Lower leg skin (tissue), 3 donors: ENCODE data around the gene ITPKB.

ENCODE experiments used
- POLR2A ChIP-seq, 2 donors: fragments of 450-650 bp; IDR thresholded peaks; one replicate each; pipeline ENCODE4 v1.6.1; 2016 to 2017; ENCODE audit warnings: antibody characterized with exemption in 2 of 2, mild to moderate bottlenecking in 1 of 2, moderate library complexity in 1 of 2
- TF ChIP-seq, protein P1 (sequence below), 3 donors: fragments of 450-650 bp; IDR thresholded peaks; one replicate each; pipeline ENCODE4 v1.5.1; 2016; ENCODE audit warnings: antibody characterized with exemption in 3 of 3, mild to moderate bottlenecking in 3 of 3, moderate library complexity in 2 of 3

DNA sequence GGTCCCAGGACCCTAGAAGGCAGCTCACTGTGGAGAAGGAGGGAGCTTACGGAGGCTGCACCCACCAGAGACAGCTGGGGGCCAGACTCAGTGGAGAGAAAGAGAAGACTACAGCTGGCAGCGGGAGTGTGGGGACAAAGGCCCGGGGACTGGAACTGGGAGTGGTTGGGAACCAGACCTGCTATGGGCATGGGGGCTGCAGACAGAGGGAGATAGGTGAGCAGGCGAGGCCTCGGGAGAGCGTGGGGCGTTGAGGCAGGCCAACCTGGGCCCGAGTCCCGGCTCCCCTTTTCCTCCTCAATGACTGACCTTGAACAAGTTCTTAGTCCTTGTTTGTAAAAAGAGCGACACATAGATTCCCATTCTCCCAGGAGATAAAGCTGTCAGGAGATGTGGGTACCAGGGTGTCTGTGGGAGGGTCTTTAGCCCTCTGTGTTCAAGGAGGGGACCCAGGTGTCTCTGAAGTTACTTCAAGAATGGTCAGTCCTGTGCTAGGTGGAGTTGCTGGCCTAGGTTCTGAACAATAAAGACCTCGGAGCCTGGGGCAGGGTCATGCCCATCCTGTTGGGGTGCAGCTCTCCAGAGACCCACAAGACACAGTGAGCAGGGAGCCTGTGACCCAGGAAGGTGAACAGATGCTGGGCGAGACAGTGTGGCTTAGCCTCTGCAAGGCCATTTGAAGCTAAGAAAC is 87.9 kb downstream of the ITPKB start:
- TF ChIP-seq POLR2A (IDR thresholded peaks at IDR 0.05): no peak
- TF ChIP-seq, protein P1, sequence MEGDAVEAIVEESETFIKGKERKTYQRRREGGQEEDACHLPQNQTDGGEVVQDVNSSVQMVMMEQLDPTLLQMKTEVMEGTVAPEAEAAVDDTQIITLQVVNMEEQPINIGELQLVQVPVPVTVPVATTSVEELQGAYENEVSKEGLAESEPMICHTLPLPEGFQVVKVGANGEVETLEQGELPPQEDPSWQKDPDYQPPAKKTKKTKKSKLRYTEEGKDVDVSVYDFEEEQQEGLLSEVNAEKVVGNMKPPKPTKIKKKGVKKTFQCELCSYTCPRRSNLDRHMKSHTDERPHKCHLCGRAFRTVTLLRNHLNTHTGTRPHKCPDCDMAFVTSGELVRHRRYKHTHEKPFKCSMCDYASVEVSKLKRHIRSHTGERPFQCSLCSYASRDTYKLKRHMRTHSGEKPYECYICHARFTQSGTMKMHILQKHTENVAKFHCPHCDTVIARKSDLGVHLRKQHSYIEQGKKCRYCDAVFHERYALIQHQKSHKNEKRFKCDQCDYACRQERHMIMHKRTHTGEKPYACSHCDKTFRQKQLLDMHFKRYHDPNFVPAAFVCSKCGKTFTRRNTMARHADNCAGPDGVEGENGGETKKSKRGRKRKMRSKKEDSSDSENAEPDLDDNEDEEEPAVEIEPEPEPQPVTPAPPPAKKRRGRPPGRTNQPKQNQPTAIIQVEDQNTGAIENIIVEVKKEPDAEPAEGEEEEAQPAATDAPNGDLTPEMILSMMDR (IDR thresholded peaks at IDR 0.05): no peak
